ENCODE results near the gene ZCCHC17.
A peak's percentile ranks its signal among the peaks of the same experiment; 100 is the strongest.

ZCCHC17 gene

GRCh38 chr1:31396633-31397351, 100.0 kb downstream of the ZCCHC17 start:
- DNase-seq, result peak; percentile 80 to 87

- DNase-seq, result no peak
Observed at GRCh38 chr1:31397360-31398095, 100.7 kb downstream of the ZCCHC17 start.

- no peak for DNase-seq
Observed at GRCh38 chr1:31398246-31398645, 101.4 kb downstream of the ZCCHC17 start.

- DNase-seq, result peak in 1 of 2 experiments; percentile 23
Observed at GRCh38 chr1:31399976-31400375, 103.1 kb downstream of the ZCCHC17 start.

- peak; percentile 83 to 90 for DNase-seq
Observed at GRCh38 chr1:31400393-31400792, 103.6 kb downstream of the ZCCHC17 start.

- no peak for DNase-seq
Observed at GRCh38 chr1:31401241-31401640, 104.4 kb downstream of the ZCCHC17 start.

- no peak for DNase-seq
Observed at GRCh38 chr1:31405578-31406245, 108.9 kb downstream of the ZCCHC17 start.

- DNase-seq, result no peak
Observed at GRCh38 chr1:31407029-31407626, 110.3 kb downstream of the ZCCHC17 start.

- no peak for DNase-seq
Observed at GRCh38 chr1:31408788-31409318, 112.0 kb downstream of the ZCCHC17 start.

GRCh38 chr1:31409946-31410858, 113.4 kb downstream of the ZCCHC17 start:
- no peak for DNase-seq

- no peak for DNase-seq
Observed at GRCh38 chr1:31410871-31411270, 114.0 kb downstream of the ZCCHC17 start.

GRCh38 chr1:31412205-31412604, 115.4 kb downstream of the ZCCHC17 start:
- DNase-seq, result no peak

GRCh38 chr1:31412732-31413404, 116.0 kb downstream of the ZCCHC17 start, which contains the start of gene SERINC2:
TSS of gene SERINC2 (plus strand) at chr1:31413213. CDS start at chr1:31413266, 53 bp downstream.
- no peak for DNase-seq

GRCh38 chr1:31413405-31414001, 116.7 kb downstream of the ZCCHC17 start:
- DNase-seq, result peak; percentile 55 to 68

All from AML-193 (cell line).